ENCODE results near the gene WBP4.

DNA sequence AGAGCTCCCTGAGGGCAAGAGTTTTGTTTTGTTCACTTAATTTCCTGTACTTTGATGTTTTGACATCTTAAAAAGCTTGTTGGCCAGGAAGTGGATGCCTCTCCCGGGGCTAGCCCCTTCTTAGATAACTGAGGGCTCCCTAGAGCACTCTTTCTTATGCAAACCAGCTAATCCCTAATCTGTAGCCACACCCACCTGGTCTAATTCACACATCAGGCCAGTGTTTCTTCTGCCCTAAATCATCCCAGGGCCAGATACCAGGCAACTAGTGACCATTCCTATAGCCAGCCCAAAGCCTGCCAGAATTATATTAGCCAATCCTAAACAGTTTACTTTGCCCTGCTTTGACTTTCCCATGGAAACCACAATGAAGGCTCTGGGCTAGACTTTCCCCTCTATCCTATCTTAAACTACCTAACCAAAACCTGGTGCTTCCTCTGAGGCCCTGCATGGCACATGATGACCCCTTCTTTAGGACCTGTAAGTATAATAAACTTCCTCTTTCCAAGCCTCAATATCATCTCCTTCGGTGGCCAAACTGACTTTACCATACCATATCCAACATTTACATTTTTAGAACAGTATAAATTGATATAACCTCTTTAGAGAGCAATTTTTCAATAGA, 24.8 kb downstream of the WBP4 start:
- TF ChIP-seq, protein P1, sequence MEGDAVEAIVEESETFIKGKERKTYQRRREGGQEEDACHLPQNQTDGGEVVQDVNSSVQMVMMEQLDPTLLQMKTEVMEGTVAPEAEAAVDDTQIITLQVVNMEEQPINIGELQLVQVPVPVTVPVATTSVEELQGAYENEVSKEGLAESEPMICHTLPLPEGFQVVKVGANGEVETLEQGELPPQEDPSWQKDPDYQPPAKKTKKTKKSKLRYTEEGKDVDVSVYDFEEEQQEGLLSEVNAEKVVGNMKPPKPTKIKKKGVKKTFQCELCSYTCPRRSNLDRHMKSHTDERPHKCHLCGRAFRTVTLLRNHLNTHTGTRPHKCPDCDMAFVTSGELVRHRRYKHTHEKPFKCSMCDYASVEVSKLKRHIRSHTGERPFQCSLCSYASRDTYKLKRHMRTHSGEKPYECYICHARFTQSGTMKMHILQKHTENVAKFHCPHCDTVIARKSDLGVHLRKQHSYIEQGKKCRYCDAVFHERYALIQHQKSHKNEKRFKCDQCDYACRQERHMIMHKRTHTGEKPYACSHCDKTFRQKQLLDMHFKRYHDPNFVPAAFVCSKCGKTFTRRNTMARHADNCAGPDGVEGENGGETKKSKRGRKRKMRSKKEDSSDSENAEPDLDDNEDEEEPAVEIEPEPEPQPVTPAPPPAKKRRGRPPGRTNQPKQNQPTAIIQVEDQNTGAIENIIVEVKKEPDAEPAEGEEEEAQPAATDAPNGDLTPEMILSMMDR (IDR thresholded peaks at IDR 0.05): no peak
- no peak for TF ChIP-seq POLR2A (IDR thresholded peaks at IDR 0.05)

Data from esophagus squamous epithelium (tissue), 4 donors.